Suppressor macrophage treated with lipopolysaccharide for 1 hour (primary cell): ENCODE data around the gene AFMID.

Experiments
- DNase-seq, 3 donors: peaks; one replicate each; pipeline ENCODE4 v3.0.0-alpha.2; 2020 to 2022

AFMID gene

GRCh38 chr17:78255953-78256706 lies 69.0 kb downstream of the AFMID start:
- DNase-seq = peak in 1 of 3 donors; percentile 16

GRCh38 chr17:78256707-78257591 lies 69.8 kb downstream of the AFMID start:
- no peak for DNase-seq
